Activated T-helper 1 cell treated with anti-CD3 and anti-CD28 coated beads, Interleukin-12 subunit alpha, Interleukin-12 subunit beta, Interleukin-2, Interleukin-4 antibody, amounts not matched to agents 30 ng/mL and 10 ng/mL and 1 ng/mL, durations not matched to agents 14 hours and 24 hours and 36 hours (primary cell): ENCODE results near the gene GBP7. TPM values are rescaled to one million over a fixed set of nuclear protein-coding genes. Genes with fewer than 3 reads are reported as not detected.

ENCODE experiments used
- DNase-seq: peaks from one replicate; pipeline ENCODE4 v3.0.0; 2021; ENCODE audit warnings: low spot score
- H3K27ac Mint-ChIP-seq: one replicate; pipeline ENCODE4 v1.8.0; 2021; ENCODE audit warnings: mild to moderate bottlenecking, mixed read lengths
- H3K27me3 Mint-ChIP-seq: one replicate; pipeline ENCODE4 v1.8.0; 2022; ENCODE audit warnings: mild to moderate bottlenecking, moderate library complexity, mixed read lengths; ENCODE audit not compliant: insufficient read depth
- H3K36me3 Mint-ChIP-seq: one replicate; pipeline ENCODE4 v1.8.0; 2021; ENCODE audit warnings: low read depth, mixed read lengths
- H3K4me1 Mint-ChIP-seq: one replicate; pipeline ENCODE4 v1.8.0; 2021; ENCODE audit warnings: low read depth, mixed read lengths
- H3K4me3 Mint-ChIP-seq: one replicate; pipeline ENCODE4 v1.8.0; 2021; ENCODE audit warnings: mild to moderate bottlenecking, moderate library complexity, mixed read lengths
- H3K9me3 Mint-ChIP-seq: one replicate; pipeline ENCODE4 v1.8.0; 2021; ENCODE audit warnings: mixed read lengths
- intact Hi-C: fragments of 100-400 bp; cut with micrococcal nuclease; formaldehyde crosslinking; loops from one replicate; pipeline ENCODE4 v1.15.1; 2024
- total RNA-seq: library from RNA; stranded (reverse); gene quantifications from 2 replicates; pipeline ENCODE4 v1.2.3, GENCODE V29; 2022

GBP7 gene
- total RNA-seq, 1 donor from 2014 or later: not detected

GRCh38 chr1:89198081-89198480 is 22.3 kb upstream of the GBP7 start:
- H3K4me1 Mint-ChIP-seq: peaks cover 87% of the 10 kb centered on the region
- intact Hi-C loops: loop anchor here (1.0 to 5.0 kb wide), 7 partner anchors 61 to 253 kb away; no protein-coding TSS in a partner anchor
- H3K4me3 Mint-ChIP-seq: peak overlapping the region; percentile 93
- peaks cover 36% of the 10 kb centered on the region for H3K36me3 Mint-ChIP-seq
- peak overlapping the region; percentile 93 for H3K27ac Mint-ChIP-seq
- no peaks in the 10 kb centered on the region for H3K27me3 Mint-ChIP-seq
- peaks cover 3% of the 10 kb centered on the region for H3K9me3 Mint-ChIP-seq
- no peak for DNase-seq

GRCh38 chr1:89195476-89195875 is 19.7 kb upstream of the GBP7 start:
- DNase-seq: no peak
- Mint-ChIP-seq H3K4me3 (peak overlapping the region; percentile 65), H3K9me3 (no peaks in the 10 kb centered on the region), H3K27me3 (no peaks in the 10 kb centered on the region), H3K27ac (no peak overlapping the region), H3K36me3 (peaks cover 50% of the 10 kb centered on the region), H3K4me1 (peaks cover 75% of the 10 kb centered on the region)
- intact Hi-C loops: loop anchor here (5.0 kb wide), 1 partner anchor 153 kb away; no protein-coding TSS in a partner anchor

DNA sequence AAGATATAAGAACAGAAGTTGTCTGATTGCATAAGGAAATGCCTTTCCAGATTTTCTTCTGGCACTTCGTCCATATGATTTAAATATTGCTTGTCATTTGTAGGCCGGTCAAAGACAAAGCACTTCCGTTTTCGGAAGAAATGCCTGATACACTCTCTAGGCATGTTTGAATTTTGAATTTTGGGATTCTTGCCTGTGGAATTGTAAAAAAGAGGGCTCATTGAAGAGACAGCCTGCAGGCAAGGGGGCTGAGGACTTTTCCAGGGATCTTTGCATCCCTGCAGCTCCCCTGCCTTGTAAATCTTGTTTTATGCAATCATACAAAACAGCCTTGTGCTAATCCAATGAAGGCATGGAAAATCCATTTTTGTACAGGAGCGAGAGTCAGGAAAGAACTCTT is 15.5 kb upstream of the GBP7 start:
- no peak overlapping the region for H3K4me3 Mint-ChIP-seq
- H3K36me3 Mint-ChIP-seq: peaks cover 78% of the 10 kb centered on the region
- H3K4me1 Mint-ChIP-seq: peaks cover 41% of the 10 kb centered on the region
- no peak for DNase-seq
- no peaks in the 10 kb centered on the region for H3K27me3 Mint-ChIP-seq
- intact Hi-C loops: no loop called here
- no peak overlapping the region for H3K27ac Mint-ChIP-seq
- no peaks in the 10 kb centered on the region for H3K9me3 Mint-ChIP-seq

DNA sequence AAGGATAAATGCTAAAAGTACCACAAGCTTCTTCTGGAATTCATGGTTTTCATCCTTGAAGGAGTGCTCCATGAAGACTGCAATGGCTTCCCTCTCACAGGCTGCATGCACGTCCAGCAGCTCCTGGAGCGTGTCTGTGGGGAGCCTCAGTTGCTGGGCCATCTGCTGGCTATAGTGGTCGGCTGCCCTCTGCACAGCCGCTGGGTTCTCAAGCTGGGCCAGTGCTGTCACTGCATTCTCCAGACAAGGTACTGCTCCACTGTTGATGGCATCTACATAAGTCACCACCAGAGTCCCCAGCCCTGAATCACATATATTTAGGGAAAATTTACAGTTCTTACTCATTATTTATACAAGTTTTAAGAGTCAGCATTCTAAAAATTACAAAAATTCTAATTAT is 14.2 kb upstream of the GBP7 start:
- intact Hi-C loops: no loop called here
- Mint-ChIP-seq H3K36me3 (peaks cover 78% of the 10 kb centered on the region), H3K4me1 (peaks cover 28% of the 10 kb centered on the region), H3K27me3 (no peaks in the 10 kb centered on the region), H3K4me3 (no peak overlapping the region), H3K9me3 (no peaks in the 10 kb centered on the region), H3K27ac (no peak overlapping the region)
- DNase-seq: no peak

DNA sequence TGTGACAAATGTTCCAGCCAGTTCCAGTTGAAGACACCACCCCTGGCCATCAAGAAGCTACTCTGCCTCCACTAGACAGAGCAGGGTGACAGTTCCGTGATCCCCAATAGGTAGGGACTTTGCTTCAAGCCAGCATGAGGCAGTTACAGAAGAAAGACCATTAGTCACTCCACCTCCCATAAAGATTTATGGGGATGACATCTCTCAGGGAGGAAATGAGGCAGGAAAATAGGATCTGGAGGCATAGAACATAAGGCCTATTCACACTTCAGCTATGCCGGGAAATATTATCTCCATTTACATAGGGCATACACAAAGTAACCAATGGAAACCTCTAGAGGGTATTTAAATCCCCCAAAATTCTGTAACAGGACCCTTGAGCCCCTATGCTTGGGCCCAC is 3.5 kb upstream of the GBP7 start:
- Mint-ChIP-seq H3K27ac (no peak overlapping the region), H3K4me3 (no peak overlapping the region), H3K4me1 (peaks cover 6% of the 10 kb centered on the region), H3K27me3 (no peaks in the 10 kb centered on the region), H3K36me3 (peaks cover 28% of the 10 kb centered on the region), H3K9me3 (peaks cover 8% of the 10 kb centered on the region)
- DNase-seq: no peak
- intact Hi-C loops: no loop called here

DNA sequence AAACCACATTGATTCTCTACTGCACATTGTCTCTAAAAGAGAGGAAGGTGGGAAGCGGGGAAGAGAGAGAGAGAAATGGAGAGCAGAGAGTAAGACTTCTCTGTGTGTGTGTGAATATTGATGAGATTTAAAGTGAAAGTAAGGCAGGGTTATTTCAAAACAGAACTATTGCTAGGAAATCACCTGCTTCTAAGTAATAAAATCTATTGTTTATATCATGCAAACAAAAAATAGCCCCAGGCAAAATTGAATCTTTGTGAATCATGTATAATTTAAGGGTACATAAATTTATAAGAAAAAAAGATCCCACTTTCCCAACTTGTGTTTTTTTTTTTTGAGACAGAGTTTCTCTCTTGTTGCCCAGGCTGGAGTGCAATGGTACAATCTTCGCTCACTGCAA is 1.2 kb upstream of the GBP7 start:
- no peaks in the 10 kb centered on the region for H3K27me3 Mint-ChIP-seq
- intact Hi-C loops: no loop called here
- no peak overlapping the region for H3K4me3 Mint-ChIP-seq
- peaks cover 4% of the 10 kb centered on the region for H3K9me3 Mint-ChIP-seq
- no peak for DNase-seq
- H3K4me1 Mint-ChIP-seq: peaks cover 11% of the 10 kb centered on the region
- H3K27ac Mint-ChIP-seq: no peak overlapping the region
- peaks cover 8% of the 10 kb centered on the region for H3K36me3 Mint-ChIP-seq

- Mint-ChIP-seq H3K36me3 (peaks cover 3% of the 10 kb centered on the region), H3K4me1 (peaks cover 22% of the 10 kb centered on the region), H3K4me3 (no peak overlapping the region), H3K9me3 (peaks cover 11% of the 10 kb centered on the region), H3K27ac (no peak overlapping the region), H3K27me3 (no peaks in the 10 kb centered on the region)
- intact Hi-C loops: no loop called here
- no peak for DNase-seq
These were observed 1.3 kb downstream of the GBP7 start for GRCh38 chr1:89174491-89174890.

DNA sequence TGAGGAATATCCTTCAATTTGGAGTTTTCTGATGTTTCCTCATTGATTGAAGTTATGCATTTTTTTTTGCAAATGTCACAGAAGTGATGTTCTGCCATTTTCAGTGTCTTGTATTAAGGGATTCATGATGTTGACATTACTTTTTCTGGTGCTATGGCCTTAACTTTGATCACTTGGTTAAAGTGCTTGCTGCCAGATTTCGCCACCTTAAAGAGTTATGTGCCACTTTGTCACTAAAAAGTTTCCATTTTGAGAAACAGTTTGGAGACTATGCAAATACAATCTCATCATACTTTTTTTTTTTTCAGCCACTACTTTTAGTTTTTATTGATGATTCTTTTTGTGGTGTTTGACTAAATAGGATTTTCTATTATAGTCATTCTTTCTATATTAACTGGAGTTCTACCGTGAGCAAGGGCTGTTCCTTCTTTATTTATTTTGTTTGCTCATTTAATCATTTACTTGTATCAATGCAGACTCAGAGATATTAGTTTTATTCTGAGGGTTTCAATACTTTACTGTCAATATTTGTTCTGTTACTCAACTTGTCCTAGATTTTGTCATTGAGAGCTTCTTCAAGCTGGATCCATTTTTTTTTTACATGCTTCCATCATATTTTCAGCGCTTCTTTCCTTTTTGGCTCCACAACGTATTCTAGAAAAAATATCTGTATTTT is 3.2 kb downstream of the GBP7 start:
- intact Hi-C loops: no loop called here
- Mint-ChIP-seq H3K27ac (no peak overlapping the region), H3K36me3 (peaks cover 3% of the 10 kb centered on the region), H3K4me3 (no peak overlapping the region), H3K27me3 (no peaks in the 10 kb centered on the region), H3K4me1 (peaks cover 22% of the 10 kb centered on the region), H3K9me3 (peaks cover 11% of the 10 kb centered on the region)
- DNase-seq: no peak

- DNase-seq: no peak
- Mint-ChIP-seq H3K27me3 (no peaks in the 10 kb centered on the region), H3K27ac (no peak overlapping the region), H3K4me1 (peaks cover 16% of the 10 kb centered on the region), H3K36me3 (peaks cover 3% of the 10 kb centered on the region), H3K4me3 (no peak overlapping the region), H3K9me3 (peaks cover 11% of the 10 kb centered on the region)
- intact Hi-C loops: no loop called here
These were observed 4.8 kb downstream of the GBP7 start for GRCh38 chr1:89171067-89171438.

GRCh38 chr1:89170170-89171066 is 5.4 kb downstream of the GBP7 start:
- H3K27ac Mint-ChIP-seq: no peak overlapping the region
- H3K27me3 Mint-ChIP-seq: no peaks in the 10 kb centered on the region
- no peak for DNase-seq
- H3K9me3 Mint-ChIP-seq: peaks cover 11% of the 10 kb centered on the region
- intact Hi-C loops: no loop called here
- peaks cover 3% of the 10 kb centered on the region for H3K36me3 Mint-ChIP-seq
- no peak overlapping the region for H3K4me3 Mint-ChIP-seq
- peaks cover 16% of the 10 kb centered on the region for H3K4me1 Mint-ChIP-seq

- DNase-seq: no peak
- H3K36me3 Mint-ChIP-seq: peaks cover 3% of the 10 kb centered on the region
- H3K4me1 Mint-ChIP-seq: peaks cover 16% of the 10 kb centered on the region
- no peak overlapping the region for H3K27ac Mint-ChIP-seq
- H3K27me3 Mint-ChIP-seq: no peaks in the 10 kb centered on the region
- no peak overlapping the region for H3K4me3 Mint-ChIP-seq
- H3K9me3 Mint-ChIP-seq: peaks cover 11% of the 10 kb centered on the region
- intact Hi-C loops: no loop called here
These were observed 6.6 kb downstream of the GBP7 start for GRCh38 chr1:89169166-89169565.

- H3K27me3 Mint-ChIP-seq: peaks cover 2% of the 10 kb centered on the region
- no peak overlapping the region for H3K4me3 Mint-ChIP-seq
- peaks cover 8% of the 10 kb centered on the region for H3K9me3 Mint-ChIP-seq
- H3K36me3 Mint-ChIP-seq: peaks cover 3% of the 10 kb centered on the region
- no peak for DNase-seq
- peaks cover 11% of the 10 kb centered on the region for H3K4me1 Mint-ChIP-seq
- H3K27ac Mint-ChIP-seq: no peak overlapping the region
- intact Hi-C loops: no loop called here
These were observed 8.1 kb downstream of the GBP7 start for GRCh38 chr1:89167590-89168230.

GRCh38 chr1:89166705-89167104 is 9.1 kb downstream of the GBP7 start:
- H3K27ac Mint-ChIP-seq: no peak overlapping the region

More at GRCh38 chr1:89166705-89167104, 9.1 kb downstream of the GBP7 start:
- no peak for DNase-seq
- H3K4me3 Mint-ChIP-seq: no peak overlapping the region
- H3K9me3 Mint-ChIP-seq: peaks cover 12% of the 10 kb centered on the region
- peaks cover 2% of the 10 kb centered on the region for H3K27me3 Mint-ChIP-seq
- H3K4me1 Mint-ChIP-seq: peaks cover 11% of the 10 kb centered on the region
- peaks cover 3% of the 10 kb centered on the region for H3K36me3 Mint-ChIP-seq
- intact Hi-C loops: no loop called here
